PC-9 (cell line): Measurements from ENCODE around the gene GFRA1.

ENCODE experiments used
- CTCF ChIP-seq: fragments of 200-600 bp; sonication (generic); conservative IDR thresholded peaks from 2 replicates; pipeline ENCODE4 v1.6.1; 2017; ENCODE audit warnings: mixed run types, antibody characterized with exemption, mild to moderate bottlenecking, moderate library complexity
- EZH2 ChIP-seq: fragments of 200-600 bp; sonication (generic); IDR thresholded peaks from 2 replicates; pipeline ENCODE4 v1.8.0; 2017; ENCODE audit warnings: antibody characterized with exemption, low read depth

DNA sequence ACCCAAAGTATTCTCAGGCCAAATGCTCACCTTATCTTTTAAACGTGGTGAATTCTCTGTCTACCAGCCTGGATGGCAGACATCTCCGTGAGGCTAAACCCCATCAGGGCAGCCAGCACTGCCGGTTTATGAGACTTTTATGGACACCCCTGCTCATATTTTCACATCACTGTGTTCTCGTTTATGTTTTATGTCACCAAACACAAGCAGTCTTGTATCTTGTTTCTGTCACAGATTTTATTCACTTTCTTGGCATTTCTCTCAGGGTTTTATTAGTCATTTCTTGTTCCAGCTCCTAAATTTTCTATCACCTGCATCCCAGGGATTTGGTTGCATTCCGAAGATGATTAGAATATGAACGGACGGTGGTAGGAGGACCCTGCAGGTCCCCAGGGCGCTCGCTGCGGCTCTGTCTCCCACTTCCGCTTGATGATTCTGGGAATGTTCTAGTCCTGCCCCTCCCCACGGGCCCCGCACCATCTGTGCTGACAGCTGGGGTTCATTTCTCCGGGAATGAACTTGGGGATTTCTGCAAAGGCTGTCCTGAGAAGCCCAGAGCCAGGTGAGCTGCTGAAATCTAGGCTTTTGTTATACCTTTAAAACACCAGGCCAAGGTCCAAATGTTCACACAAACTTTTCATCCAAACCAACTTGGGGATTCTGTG lies 217.6 kb downstream of the GFRA1 start:
- TF ChIP-seq CTCF (no peak), EZH2 (no peak)
